ENCODE results near the gene PRUNE2.

- TF ChIP-seq CTCF (conservative IDR thresholded peaks at IDR 0.05; ENCODE audit: low read length) (no peak), EZH2phosphoT487 (IDR thresholded peaks at IDR 0.05; ENCODE audit: borderline replicate concordance, low read depth, low read length) (no peak)
Observed at GRCh38 chr9:76917299-76917698, 11.4 kb upstream of the PRUNE2 start.

Data from OCI-LY7 (cell line).